ENCODE results near the gene UBE2I.
A peak's percentile ranks its signal among the peaks of the same experiment; 100 is the strongest.

UBE2I gene

DNA sequence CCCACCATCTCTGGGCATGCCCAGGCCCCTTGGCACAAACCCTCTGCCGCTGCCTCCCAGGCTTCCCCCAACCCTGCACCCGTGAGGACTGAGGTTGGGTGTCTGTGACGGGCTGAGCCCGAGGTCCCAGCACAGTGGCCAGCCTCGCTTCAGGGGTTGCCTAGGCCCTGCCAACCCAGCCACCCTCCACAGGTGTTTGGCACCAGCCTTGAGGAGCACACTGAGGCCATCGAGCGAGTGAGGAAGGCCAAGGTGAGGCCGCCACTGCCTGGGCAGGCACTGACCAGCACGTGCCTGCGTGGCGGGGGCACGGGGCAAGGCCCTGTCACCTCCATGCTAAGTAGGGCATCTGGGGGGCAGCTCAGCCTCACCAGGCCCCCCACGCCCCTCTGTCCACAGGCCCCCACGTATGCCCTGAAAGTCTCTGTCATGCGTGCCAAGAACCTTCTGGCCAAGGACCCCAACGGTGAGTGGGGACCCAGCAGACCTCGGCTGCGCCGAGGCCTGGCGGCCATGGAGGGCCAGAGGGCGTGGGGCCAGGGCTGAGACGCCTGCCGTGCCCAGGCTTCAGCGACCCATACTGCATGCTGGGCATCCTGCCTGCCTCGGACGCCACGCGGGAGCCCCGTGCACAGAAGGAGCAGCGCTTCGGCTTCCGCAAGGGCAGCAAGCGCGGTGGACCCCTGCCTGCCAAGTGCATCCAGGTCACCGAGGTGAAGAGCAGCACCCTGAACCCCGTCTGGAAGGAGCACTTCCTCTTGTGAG, 31.5 kb downstream of the UBE2I start:
- Histone ChIP-seq H3K4me2 (ENCODE audit: low read depth, low read length, poor library complexity, severe bottlenecking) (no peak overlapping the region), H3K79me2 (ENCODE audit: insufficient read depth, low read length) (no peaks in the 10 kb centered on the region), H3K4me3 (ENCODE audit: insufficient read depth, low read length, poor library complexity, severe bottlenecking) (no peak overlapping the region), H3F3A (ENCODE audit: insufficient read depth) (no peaks in the 10 kb centered on the region), H3K9ac (ENCODE audit: low read length) (no peak overlapping the region), H3K9me3 (ENCODE audit: insufficient read depth, low read length) (no peaks in the 10 kb centered on the region), H3K27me3 (ENCODE audit: low read length) (no peaks in the 10 kb centered on the region), H3K36me3 (ENCODE audit: low read length) (no peaks in the 10 kb centered on the region), H4K20me1 (ENCODE audit: low read depth, low read length) (no peaks in the 10 kb centered on the region), H2AFZ (ENCODE audit: low read depth, low read length, severe bottlenecking) (no peak overlapping the region), H3K27ac (ENCODE audit: low read depth, low read length) (no peak overlapping the region), H3K9me2 (replicated peaks; ENCODE audit: insufficient read depth, low read length) (no peaks in the 10 kb centered on the region)
- TF ChIP-seq EZH2phosphoT487 (conservative IDR thresholded peaks at IDR 0.05; ENCODE audit: low read length), result no peak
- no peak for TF ChIP-seq CTCF (IDR thresholded peaks at IDR 0.05; ENCODE audit: insufficient read depth, low read length, poor library complexity, severe bottlenecking)

GRCh38 chr16:1341495-1342420, 32.3 kb downstream of the UBE2I start:
- Histone ChIP-seq H3F3A (ENCODE audit: insufficient read depth) (no peaks in the 10 kb centered on the region), H3K27me3 (ENCODE audit: low read length) (no peaks in the 10 kb centered on the region), H3K27ac (ENCODE audit: low read depth, low read length) (no peak overlapping the region), H3K4me2 (ENCODE audit: low read depth, low read length, poor library complexity, severe bottlenecking) (peak overlapping the region; percentile 46), H3K4me3 (ENCODE audit: insufficient read depth, low read length, poor library complexity, severe bottlenecking) (no peak overlapping the region), H3K79me2 (ENCODE audit: insufficient read depth, low read length) (no peaks in the 10 kb centered on the region), H3K9ac (ENCODE audit: low read length) (no peak overlapping the region), H4K20me1 (ENCODE audit: low read depth, low read length) (no peaks in the 10 kb centered on the region), H3K9me2 (replicated peaks; ENCODE audit: insufficient read depth, low read length) (no peaks in the 10 kb centered on the region), H3K9me3 (ENCODE audit: insufficient read depth, low read length) (no peaks in the 10 kb centered on the region), H3K36me3 (ENCODE audit: low read length) (no peaks in the 10 kb centered on the region), H2AFZ (ENCODE audit: low read depth, low read length, severe bottlenecking) (no peak overlapping the region)
- TF ChIP-seq CTCF (IDR thresholded peaks at IDR 0.05; ENCODE audit: insufficient read depth, low read length, poor library complexity, severe bottlenecking) (no peak), EZH2phosphoT487 (conservative IDR thresholded peaks at IDR 0.05; ENCODE audit: low read length) (no peak)

DNA sequence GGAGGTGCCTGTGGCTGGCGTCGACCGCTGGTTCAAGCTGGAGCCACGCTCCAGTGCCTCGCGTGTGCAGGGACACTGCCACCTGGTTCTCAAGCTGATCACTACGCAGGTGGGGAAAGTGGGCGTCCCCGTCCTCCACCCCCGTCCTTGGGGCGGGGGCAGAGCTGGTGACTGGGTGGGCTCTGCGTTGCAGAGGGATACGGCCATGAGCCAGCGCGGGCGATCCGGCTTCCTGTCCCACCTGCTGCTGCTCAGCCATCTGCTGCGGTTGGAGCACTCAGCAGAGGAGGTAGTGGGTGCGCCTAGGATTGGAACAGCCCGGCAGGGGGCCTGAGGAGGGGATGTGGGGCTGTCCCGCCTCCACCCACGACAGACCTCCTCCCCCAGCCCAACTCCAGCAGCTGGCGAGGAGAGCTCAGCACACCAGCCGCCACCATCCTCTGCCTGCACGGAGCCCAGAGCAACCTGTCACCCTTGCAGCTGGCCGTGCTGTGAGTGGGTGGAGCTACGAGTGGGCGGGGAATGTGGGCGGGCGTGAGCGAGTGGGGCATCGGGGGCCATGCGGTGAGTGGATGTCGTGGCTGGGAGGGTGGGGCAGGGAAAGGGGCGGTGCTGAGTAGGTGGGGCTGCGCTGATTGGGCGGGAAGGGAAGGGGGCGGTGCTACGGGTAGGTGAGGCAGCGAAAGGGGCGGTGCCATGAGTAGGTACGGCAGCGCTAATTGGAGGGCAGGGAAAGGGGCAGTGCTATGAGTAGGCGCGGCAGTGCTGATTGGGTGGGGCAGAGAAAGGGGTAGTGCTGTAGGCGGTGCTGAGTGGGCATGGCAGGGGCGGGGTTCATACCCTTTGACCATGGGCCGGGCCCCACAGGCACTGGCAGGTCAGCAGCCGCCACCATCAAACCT, 33.3 kb downstream of the UBE2I start:
- H3K27ac ChIP-seq (ENCODE audit: low read depth, low read length), result peak overlapping the region; percentile 38; the same call in 1 of the 2 replicates
- no peaks in the 10 kb centered on the region for H4K20me1 ChIP-seq (ENCODE audit: low read depth, low read length)
- no peaks in the 10 kb centered on the region for H3K9me2 ChIP-seq (replicated peaks; ENCODE audit: insufficient read depth, low read length)
- no peaks in the 10 kb centered on the region for H3F3A ChIP-seq (ENCODE audit: insufficient read depth)
- no peak overlapping the region; the same call in 1 of the 2 replicates for H3K9ac ChIP-seq (ENCODE audit: low read length)
- no peak overlapping the region for H2AFZ ChIP-seq (ENCODE audit: low read depth, low read length, severe bottlenecking)
- peak overlapping the region; percentile 16 for H3K4me3 ChIP-seq (ENCODE audit: insufficient read depth, low read length, poor library complexity, severe bottlenecking)
- no peaks in the 10 kb centered on the region for H3K9me3 ChIP-seq (ENCODE audit: insufficient read depth, low read length)
- no peaks in the 10 kb centered on the region for H3K79me2 ChIP-seq (ENCODE audit: insufficient read depth, low read length)
- no peaks in the 10 kb centered on the region for H3K27me3 ChIP-seq (ENCODE audit: low read length)
- peak overlapping the region; percentile 50 for H3K4me2 ChIP-seq (ENCODE audit: low read depth, low read length, poor library complexity, severe bottlenecking)
- TF ChIP-seq CTCF (IDR thresholded peaks at IDR 0.05; ENCODE audit: insufficient read depth, low read length, poor library complexity, severe bottlenecking), result no peak
- TF ChIP-seq EZH2phosphoT487 (conservative IDR thresholded peaks at IDR 0.05; ENCODE audit: low read length), result no peak
- no peaks in the 10 kb centered on the region for H3K36me3 ChIP-seq (ENCODE audit: low read length)

Data from SU-DHL-6 (cell line).